ENCODE measurements around the gene DHRSX. TPM values are rescaled to one million over a fixed set of nuclear protein-coding genes. Genes with fewer than 3 reads are reported as not detected.
"Not testable (repeated sequence)": the region's sequence is repeated elsewhere in the genome, so short reads cannot be mapped to it uniquely, and the experiment has no call there.

The DHRSX gene
- total RNA-seq, 2 donors from 2014 or later, result 11.6 to 14.2 TPM

DNA sequence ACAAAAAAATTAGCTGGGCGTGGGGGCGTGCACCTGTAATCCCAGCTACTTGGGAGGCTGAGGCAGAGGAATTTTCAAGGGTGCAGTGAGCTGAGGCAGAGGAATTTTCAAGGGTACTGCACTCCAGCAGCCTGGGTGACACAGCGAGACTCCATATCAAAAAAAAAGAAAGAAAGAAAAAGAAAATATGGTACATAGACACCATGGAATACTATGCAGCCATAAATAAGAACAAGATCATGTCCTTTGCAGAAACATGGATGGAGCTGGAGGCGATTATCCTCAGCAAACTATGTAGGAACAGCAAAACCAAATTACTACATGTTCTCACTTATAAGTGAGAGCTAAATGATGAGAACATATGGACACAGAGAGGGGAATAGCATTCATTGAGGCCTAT, 141.3 kb downstream of the DHRSX start:
- H3K9me3 ChIP-seq (ENCODE audit: control insufficient read depth, low read length, poor library complexity, severe bottlenecking); ATAC-seq; DNase-seq; H3K4me3 Mint-ChIP-seq; H3K36me3 Mint-ChIP-seq (ENCODE audit: low read depth); H3K4me1 Mint-ChIP-seq; H3K27me3 Mint-ChIP-seq; H3K27ac Mint-ChIP-seq: not testable (repeated sequence)

DNA sequence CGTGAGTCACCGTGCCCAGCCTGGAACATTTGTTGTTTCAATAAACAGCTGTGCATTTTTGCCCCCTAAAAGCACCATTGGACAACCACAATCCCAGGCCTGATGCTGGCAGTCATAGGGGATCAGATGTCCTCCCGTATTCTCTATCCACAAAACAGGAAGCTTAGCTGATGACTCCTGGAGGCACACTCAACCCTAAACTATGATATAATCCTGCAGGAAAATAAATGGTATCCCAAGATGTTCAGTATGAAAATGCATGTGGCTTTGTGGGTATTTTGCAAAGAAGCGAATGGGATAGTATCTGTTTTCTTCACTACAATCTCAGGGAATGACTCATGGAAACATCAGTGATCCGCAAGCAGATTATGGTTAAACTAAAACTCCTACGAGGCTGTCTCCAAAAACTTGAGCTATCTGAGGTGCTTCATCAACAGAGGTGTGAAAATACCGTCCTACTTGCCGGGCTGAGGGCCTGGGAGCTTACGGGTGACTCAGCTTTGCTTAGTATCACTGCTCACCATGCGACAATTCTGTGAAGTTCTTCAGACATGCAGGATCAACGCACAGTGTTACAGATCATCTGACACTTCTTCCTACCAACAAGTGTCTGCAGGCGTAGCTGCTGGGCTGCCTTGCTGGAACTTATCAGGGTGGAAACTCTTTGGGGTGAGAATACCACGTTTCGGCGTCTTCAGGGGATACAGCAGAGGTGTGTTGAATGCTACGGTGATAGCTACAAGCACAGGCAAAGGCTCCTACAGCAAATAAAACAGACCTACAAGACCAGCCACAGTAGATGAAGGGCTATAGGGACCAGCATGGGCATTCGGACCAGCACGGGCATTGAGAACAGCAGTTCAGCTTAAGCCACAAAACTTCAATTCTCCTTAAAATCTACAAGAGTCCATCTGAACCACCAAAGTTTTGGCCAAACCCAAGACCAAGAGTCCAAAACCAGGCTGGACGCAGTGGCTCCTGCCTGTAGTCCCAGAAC, 148.5 kb downstream of the DHRSX start:
- DNase-seq, result no peak
- Mint-ChIP-seq H3K27ac (no peak overlapping the region), H3K4me3 (no peak overlapping the region)

DNA sequence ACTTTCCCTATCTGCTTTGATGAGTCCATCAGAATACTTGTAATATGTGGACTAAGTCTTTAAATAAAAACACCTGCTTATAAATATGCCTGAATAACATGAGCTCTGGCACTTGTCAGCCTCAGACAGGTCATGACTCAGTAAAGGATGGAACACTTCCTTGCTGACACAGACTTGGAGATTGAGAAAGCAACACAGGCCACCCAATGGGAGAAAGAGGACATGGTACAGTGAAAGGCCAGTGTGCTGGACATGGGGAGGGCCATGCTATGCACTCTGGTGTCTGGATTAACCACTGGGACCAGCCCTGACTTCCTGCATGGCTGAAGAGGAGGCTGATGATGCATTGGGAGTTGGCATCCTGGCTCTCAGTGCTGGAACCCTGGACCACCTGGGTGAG, 149.5 kb downstream of the DHRSX start:
- Mint-ChIP-seq H3K4me1 (no peaks in the 10 kb centered on the region), H3K4me3 (no peak overlapping the region), H3K36me3 (ENCODE audit: low read depth) (peaks cover 5% of the 10 kb centered on the region), H3K27ac (no peak overlapping the region), H3K27me3 (no peaks in the 10 kb centered on the region)
- no peaks in the 10 kb centered on the region for H3K9me3 ChIP-seq (ENCODE audit: control insufficient read depth, low read length, poor library complexity, severe bottlenecking)
- DNase-seq (no peak), ATAC-seq (no peak)

More for the DNA sequence above, 148.5 kb downstream of the DHRSX start:
- H3K27me3 Mint-ChIP-seq, result no peaks in the 10 kb centered on the region
- peaks cover 5% of the 10 kb centered on the region for H3K36me3 Mint-ChIP-seq (ENCODE audit: low read depth)
- ATAC-seq, result no peak
- H3K4me1 Mint-ChIP-seq, result peaks cover under 1% of the 10 kb centered on the region
- no peaks in the 10 kb centered on the region for H3K9me3 ChIP-seq (ENCODE audit: control insufficient read depth, low read length, poor library complexity, severe bottlenecking)

DNA sequence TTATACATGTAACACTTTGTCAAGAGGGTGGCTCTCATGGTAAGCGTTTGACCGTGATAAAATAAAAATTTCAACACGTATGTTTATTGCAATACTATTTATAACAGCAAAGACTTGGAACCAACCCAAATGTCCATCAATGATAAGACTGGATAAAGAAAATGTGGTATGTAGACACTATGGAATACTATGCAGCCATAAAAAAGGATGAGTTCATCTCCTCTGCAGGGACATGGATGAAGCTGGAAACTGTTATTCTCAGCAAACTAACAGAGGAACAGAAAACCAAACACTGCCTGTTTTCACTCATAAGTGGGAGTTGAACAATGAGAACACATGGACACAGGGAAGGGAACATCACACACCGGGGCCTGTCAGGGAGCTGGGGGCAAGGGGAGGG, 150.1 kb downstream of the DHRSX start:
- not testable (repeated sequence) for H3K9me3 ChIP-seq (ENCODE audit: control insufficient read depth, low read length, poor library complexity, severe bottlenecking); H3K27me3 Mint-ChIP-seq; H3K36me3 Mint-ChIP-seq (ENCODE audit: low read depth); H3K4me3 Mint-ChIP-seq; H3K4me1 Mint-ChIP-seq; ATAC-seq; DNase-seq; H3K27ac Mint-ChIP-seq

DNA sequence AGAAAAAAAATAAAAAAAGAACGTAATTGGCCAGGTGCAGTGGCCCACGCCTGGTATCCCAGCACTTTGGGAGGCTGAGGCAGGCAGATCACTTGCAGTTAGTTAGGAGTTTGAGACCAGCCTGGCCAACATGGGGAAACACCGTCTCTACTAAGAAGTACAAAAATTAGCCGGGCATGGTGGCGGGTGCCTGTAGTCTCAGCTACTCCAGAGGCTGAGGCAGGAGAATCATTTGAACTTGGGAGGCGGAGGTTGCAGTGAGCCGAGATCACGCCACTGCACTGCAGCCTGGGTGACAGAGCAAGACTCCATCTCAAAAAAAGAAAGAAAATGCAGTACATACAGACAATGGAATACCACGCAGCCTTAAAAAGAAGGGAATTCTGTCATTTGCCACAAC, 150.7 kb downstream of the DHRSX start:
- H3K9me3 ChIP-seq (ENCODE audit: control insufficient read depth, low read length, poor library complexity, severe bottlenecking); H3K4me3 Mint-ChIP-seq; H3K27me3 Mint-ChIP-seq; DNase-seq; H3K27ac Mint-ChIP-seq; ATAC-seq; H3K36me3 Mint-ChIP-seq (ENCODE audit: low read depth); H3K4me1 Mint-ChIP-seq: not testable (repeated sequence)

DNA sequence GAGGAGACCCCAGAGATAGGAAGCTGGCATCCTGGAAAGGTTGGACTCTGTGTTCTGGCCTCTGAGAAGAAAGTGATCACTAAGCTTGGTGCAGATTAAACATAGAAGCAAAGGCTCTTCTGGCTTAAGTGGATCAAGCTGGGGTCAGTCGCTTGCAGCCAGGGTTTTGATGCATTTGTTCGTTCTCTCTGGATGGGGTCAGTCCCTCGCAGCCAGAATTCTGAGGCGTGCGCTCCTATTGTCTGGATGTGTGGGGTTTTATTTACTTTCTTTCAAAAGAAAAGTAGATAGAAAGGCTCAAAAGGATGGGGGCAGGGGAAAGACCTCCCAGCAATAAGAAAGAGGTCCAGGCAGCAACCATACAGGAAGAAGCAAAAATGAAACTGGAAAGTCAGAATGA, 152.6 kb downstream of the DHRSX start:
- ATAC-seq (no peak), DNase-seq (no peak)
- H3K27ac Mint-ChIP-seq, result no peak overlapping the region
- H3K36me3 Mint-ChIP-seq (ENCODE audit: low read depth), result peaks cover 4% of the 10 kb centered on the region
- no peak overlapping the region for H3K4me3 Mint-ChIP-seq
- H3K4me1 Mint-ChIP-seq, result no peaks in the 10 kb centered on the region
- no peaks in the 10 kb centered on the region for H3K27me3 Mint-ChIP-seq
- no peaks in the 10 kb centered on the region for H3K9me3 ChIP-seq (ENCODE audit: control insufficient read depth, low read length, poor library complexity, severe bottlenecking)

DNA sequence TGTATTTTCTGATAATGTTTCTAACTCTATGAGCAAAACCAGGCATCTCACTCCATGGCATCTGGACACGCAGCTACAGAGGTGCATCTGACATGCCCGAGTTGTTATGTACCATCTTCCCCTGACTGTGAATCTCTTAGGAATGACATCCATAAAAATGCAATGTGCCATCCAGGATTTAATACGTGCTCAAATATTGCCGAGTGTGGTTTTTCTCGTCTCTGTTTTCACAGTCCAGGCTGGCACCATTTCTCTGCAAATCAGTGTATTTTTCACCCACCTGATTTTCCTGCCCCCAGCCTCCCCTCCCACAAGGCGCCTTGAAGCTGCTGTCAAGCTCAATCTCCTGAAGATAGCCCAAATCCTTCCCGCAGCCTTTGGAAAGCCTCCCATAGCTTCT, 154.6 kb downstream of the DHRSX start:
- no peaks in the 10 kb centered on the region for H3K27me3 Mint-ChIP-seq
- no peak overlapping the region for H3K27ac Mint-ChIP-seq
- no peaks in the 10 kb centered on the region for H3K9me3 ChIP-seq (ENCODE audit: control insufficient read depth, low read length, poor library complexity, severe bottlenecking)
- H3K4me1 Mint-ChIP-seq, result no peaks in the 10 kb centered on the region
- H3K36me3 Mint-ChIP-seq (ENCODE audit: low read depth), result peaks cover 9% of the 10 kb centered on the region
- H3K4me3 Mint-ChIP-seq, result no peak overlapping the region
- no peak for DNase-seq
- ATAC-seq, result no peak

DNA sequence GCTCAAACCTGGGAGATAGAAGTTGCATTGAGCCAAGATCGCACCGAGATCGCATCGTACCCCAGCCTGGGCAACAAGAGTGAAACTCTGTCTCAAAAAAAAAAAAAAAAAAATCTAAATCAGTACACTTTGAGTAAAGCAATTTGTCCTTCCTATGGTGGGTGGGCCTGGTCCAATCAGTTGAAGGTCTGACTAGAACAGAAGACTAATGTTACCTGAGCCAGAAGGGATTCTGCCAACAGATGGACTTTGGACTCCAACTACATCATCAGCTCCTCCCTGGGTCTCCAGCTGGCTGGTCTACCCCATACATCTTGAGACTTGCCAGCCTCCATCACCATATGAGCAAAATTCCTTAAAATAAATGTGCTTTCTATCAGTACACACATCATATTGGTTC, 155.2 kb downstream of the DHRSX start:
- no peaks in the 10 kb centered on the region for H3K4me1 Mint-ChIP-seq
- DNase-seq (no peak), ATAC-seq (no peak)
- H3K27me3 Mint-ChIP-seq, result no peaks in the 10 kb centered on the region
- H3K27ac Mint-ChIP-seq, result no peak overlapping the region
- H3K9me3 ChIP-seq (ENCODE audit: control insufficient read depth, low read length, poor library complexity, severe bottlenecking), result no peaks in the 10 kb centered on the region
- no peak overlapping the region for H3K4me3 Mint-ChIP-seq
- H3K36me3 Mint-ChIP-seq (ENCODE audit: low read depth), result peaks cover 10% of the 10 kb centered on the region

DNA sequence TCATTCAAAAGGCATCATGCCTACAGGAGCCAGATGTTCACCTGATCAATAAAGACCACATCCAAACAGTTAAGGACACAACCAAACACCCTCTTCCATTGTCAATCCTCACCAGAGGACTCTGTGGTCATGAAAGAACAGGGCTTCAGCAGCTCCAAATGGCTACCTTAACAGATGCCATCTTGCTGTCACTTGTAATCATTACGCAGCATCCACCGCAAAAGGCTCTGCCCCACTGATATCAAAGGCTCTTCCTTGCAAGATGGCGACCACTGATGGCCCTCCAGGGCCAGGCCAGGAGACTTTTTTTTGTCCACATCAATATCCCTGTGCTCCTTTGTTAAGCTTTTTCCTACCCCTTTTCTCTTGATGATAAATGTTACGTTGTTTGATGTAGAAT, 157.4 kb downstream of the DHRSX start:
- Mint-ChIP-seq H3K27ac (no peak overlapping the region), H3K4me1 (no peaks in the 10 kb centered on the region), H3K27me3 (no peaks in the 10 kb centered on the region), H3K36me3 (ENCODE audit: low read depth) (peaks cover 14% of the 10 kb centered on the region), H3K4me3 (no peak overlapping the region)
- ATAC-seq (no peak), DNase-seq (no peak)
- H3K9me3 ChIP-seq (ENCODE audit: control insufficient read depth, low read length, poor library complexity, severe bottlenecking), result no peaks in the 10 kb centered on the region

DNA sequence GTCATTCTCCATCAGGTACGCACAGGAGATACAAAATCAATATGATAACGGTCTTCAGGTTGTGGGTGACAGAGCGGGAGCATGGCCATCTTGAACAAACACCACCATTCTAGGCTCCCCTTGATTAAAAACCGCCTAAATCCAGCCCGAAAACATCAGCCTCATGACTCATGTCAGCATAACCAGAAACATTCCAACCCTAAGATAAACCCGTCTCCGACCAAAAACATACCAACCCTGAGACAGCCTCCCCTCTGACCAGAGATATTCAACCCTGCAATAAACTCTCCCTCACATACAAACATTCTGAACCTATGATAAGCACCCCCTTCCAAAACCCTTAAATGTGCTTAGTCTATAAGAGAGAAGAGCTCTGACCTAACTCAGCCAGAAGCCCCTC, 157.9 kb downstream of the DHRSX start:
- H3K27ac Mint-ChIP-seq, result no peak overlapping the region
- H3K27me3 Mint-ChIP-seq, result no peaks in the 10 kb centered on the region
- ATAC-seq (no peak), DNase-seq (no peak)
- no peaks in the 10 kb centered on the region for H3K4me1 Mint-ChIP-seq
- H3K4me3 Mint-ChIP-seq, result no peak overlapping the region
- H3K36me3 Mint-ChIP-seq (ENCODE audit: low read depth), result peaks cover 14% of the 10 kb centered on the region
- H3K9me3 ChIP-seq (ENCODE audit: control insufficient read depth, low read length, poor library complexity, severe bottlenecking), result no peaks in the 10 kb centered on the region

DNA sequence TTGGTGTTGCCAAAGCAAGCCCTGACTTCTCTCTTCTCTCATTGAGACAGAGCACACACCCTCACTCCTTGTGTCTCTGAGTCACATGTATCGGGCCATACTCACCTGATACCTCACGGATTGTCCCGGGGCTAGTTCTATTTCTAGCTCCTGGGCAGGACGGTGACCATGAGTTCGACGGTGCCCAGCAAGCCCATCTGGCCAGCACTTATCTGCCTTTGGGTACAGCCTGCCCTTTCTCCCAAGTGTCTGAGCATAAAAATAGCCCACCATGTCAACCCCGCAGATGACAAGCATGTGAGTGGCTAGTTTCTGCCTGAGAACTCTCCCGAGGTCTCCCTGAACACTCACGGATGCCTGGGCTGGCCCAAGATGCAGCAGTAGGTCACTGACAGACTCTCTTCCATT, 158.5 kb downstream of the DHRSX start:
- Mint-ChIP-seq H3K27ac (no peak overlapping the region), H3K27me3 (no peaks in the 10 kb centered on the region), H3K36me3 (ENCODE audit: low read depth) (peaks cover 14% of the 10 kb centered on the region), H3K4me3 (no peak overlapping the region), H3K4me1 (no peaks in the 10 kb centered on the region)
- no peak for ATAC-seq
- no peaks in the 10 kb centered on the region for H3K9me3 ChIP-seq (ENCODE audit: control insufficient read depth, low read length, poor library complexity, severe bottlenecking)
- no peak for DNase-seq

DNA sequence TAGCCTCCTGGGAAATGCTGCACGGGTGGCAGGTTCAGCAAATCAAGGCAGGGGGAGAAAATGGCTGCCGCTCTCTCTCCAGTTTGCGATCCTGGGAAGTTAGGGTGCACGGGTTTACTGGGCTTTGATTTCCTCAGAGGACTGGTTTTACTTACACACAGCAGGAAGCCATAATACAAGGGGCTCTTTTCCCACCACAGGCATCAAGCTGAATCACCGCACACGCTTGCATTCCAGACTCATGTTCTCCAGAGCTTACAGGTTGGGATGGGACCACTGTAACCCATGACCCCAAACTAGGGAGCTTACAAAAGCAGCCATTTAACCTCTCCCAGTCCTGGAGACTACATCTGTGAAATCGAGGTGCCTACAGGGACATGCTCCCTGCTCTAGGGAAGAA, 159.8 kb downstream of the DHRSX start:
- Mint-ChIP-seq H3K27ac (no peak overlapping the region), H3K36me3 (ENCODE audit: low read depth) (peaks cover 14% of the 10 kb centered on the region), H3K4me1 (no peaks in the 10 kb centered on the region), H3K27me3 (no peaks in the 10 kb centered on the region), H3K4me3 (no peak overlapping the region)
- no peak for DNase-seq
- H3K9me3 ChIP-seq (ENCODE audit: control insufficient read depth, low read length, poor library complexity, severe bottlenecking), result no peaks in the 10 kb centered on the region
- ATAC-seq, result no peak

DNA sequence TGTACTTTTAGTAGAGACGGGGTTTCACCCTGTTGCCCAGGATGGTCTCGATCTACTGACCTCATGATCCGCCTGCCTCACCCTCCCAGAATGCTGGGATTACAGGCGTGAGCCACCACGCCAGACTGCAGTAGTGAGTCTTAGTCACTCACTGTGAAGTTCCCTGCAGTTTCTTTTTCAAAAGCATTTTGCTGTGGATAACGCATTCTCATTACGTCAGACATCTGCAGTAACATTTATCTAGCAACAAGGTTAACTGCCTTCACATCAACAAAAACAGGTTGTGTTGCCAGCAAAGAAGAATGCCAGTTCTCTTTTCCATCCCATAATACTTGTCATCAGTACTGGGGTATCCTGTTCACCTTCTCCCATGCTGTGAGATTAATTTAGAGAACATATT, 164.6 kb downstream of the DHRSX start:
- DNase-seq (no peak), ATAC-seq (no peak)
- H3K9me3 ChIP-seq (ENCODE audit: control insufficient read depth, low read length, poor library complexity, severe bottlenecking), result no peaks in the 10 kb centered on the region
- Mint-ChIP-seq H3K36me3 (ENCODE audit: low read depth) (peaks cover 6% of the 10 kb centered on the region), H3K27me3 (no peaks in the 10 kb centered on the region), H3K27ac (no peak overlapping the region), H3K4me3 (no peak overlapping the region), H3K4me1 (no peaks in the 10 kb centered on the region)

DNA sequence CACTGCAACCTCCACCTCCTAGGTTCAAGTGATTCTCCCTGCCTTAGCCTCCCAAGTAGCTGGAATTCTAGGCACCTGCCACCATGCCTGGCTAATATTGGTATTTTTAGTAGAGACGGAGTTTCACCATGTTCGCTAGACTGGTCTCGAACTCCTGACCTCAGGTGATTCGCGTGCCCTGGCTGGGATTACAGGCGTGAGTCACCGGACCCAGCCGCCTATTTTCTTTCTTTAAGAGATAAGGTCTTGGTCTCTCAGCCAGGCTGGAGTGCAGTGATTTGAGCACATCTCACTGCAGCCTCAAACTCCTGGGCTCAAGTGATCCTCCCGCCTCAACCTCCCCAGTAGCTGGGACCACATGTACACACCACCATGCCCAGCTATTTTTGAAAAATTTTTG, 166.5 kb downstream of the DHRSX start:
- DNase-seq (no peak), ATAC-seq (no peak)
- Mint-ChIP-seq H3K27ac (no peak overlapping the region), H3K36me3 (ENCODE audit: low read depth) (peaks cover 3% of the 10 kb centered on the region), H3K27me3 (no peaks in the 10 kb centered on the region), H3K4me3 (no peak overlapping the region), H3K4me1 (peaks cover 3% of the 10 kb centered on the region)
- H3K9me3 ChIP-seq (ENCODE audit: control insufficient read depth, low read length, poor library complexity, severe bottlenecking), result no peaks in the 10 kb centered on the region
